HCEC 1CT (cell line): Measurements from ENCODE around the gene MCM10.
"Not testable (repeated sequence)": the region's sequence is repeated elsewhere in the genome, so short reads cannot be mapped to it uniquely, and the experiment has no call there.

Experiments used
- DNase-seq: peaks from one replicate; pipeline ENCODE4 v3.0.0-alpha.2; 2017

The MCM10 gene

DNA sequence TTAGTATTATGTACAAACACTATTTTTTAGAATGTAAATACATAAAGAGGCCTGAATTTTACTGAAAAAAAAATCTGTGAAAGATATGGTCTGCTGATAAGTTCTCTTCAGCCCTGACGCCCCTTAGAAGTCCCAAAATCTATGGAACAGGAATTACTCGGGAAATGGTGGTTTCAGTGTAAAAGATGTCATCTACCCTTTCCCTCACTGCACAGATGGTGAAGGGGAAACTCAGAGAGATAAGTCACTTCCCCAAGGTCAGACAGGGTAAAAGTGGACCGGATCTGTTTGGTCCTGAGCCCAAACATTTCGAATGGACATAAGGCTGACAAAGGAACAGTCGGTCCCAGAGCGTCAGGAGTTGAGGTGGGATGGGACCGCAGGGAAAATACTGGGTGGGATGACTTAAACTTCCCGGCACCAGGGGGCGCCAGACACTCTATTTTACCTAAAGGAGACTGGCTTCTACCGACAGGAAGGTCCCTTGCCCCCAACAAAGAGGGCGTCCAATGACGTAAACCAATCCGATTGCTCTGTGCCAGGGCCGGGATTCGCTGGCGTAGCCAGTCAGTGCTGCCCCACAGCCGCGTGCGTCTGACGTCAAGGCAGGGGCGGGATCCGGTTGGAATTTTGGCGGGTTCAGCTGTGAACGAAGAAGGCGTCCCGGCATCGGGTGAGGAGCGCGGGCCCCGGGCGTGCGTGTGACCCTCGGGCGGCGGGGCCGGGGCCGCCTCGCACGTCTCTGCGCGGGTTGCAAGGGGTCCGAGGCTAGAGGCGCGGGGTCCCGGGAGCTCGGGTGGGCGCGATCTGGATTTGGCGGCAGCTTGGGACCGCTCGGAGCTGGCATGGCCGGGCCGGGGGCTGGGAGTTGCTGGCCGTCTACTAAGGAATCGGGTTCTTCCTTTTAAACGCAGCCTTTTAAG lies at the start of gene MCM10:
MCM10 (plus strand) TSS at position 625 of the 923 bp plus-strand sequence. CDS start 2,645 bp downstream, outside the sequence.
- DNase-seq: peak; percentile 100

DNA sequence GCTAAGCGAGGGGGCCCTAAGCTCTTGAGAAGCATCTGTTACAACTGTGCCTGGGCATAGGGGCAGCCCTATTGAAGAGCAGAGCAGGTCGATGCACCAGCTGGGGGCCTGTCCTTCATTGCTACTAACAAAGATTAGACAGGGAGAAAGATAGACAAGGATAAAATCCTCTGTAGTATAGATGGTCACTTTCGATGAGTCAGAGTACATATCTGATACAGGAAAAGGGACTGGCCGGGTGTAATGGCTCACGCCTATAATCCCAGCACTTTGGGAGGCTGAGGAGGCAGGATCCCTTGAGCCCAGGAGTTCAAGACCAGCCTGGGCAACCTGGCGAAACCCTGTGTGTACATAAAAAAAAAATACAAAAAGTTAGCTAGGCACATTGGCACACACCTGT lies 47.8 kb upstream of the MCM10 start:
- DNase-seq: no peak

DNA sequence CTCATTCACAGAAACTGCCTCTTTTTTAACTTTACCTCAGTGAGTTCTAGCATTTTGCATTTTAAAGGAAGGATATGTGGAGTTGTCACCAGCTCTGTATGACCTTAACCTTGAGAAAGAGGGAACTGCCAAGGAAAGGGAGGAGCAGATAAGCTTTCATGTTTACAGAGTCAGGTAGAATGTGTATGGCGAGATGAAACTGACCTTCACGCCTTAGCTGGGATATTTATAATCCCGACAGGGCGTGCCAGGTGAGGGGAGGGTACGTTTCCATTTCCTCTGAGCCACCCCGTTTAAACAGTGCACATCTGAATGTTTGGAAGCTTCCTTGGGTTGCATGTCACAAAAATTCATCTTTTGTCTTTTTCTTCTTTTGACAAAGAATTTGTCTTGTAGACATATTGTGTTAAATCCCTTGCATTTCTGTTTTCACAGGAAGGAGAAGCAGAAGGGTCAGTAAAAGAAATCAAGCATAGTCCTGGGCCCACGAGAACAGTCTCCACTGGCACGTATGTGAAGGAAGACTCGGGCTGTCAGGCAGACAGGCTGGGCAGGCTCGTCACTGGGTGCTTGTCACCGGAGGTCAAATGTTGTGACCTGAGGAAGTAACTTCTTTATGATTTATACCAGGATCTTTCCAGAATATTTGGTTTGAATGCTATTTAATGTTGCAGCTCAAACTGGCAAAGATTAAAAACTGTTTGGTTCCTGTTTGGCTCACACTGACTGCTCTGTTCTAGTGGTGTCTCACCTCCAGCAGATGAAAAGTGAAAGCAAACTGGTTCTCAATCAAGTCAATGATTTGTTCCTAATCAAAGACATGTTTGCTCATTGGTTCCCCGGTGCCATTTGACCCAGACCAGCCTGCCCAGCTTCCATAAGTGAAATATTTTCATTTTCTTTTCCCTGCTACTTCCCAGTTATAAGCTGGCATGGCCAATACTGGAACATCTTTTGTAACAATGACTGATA lies 45.2 kb upstream of the MCM10 start:
- no peak for DNase-seq

- no peak for DNase-seq
Observed at GRCh38 chr10:13117841-13118783, 43.2 kb upstream of the MCM10 start.

GRCh38 chr10:13118784-13119410 lies 42.5 kb upstream of the MCM10 start:
- no peak for DNase-seq

DNA sequence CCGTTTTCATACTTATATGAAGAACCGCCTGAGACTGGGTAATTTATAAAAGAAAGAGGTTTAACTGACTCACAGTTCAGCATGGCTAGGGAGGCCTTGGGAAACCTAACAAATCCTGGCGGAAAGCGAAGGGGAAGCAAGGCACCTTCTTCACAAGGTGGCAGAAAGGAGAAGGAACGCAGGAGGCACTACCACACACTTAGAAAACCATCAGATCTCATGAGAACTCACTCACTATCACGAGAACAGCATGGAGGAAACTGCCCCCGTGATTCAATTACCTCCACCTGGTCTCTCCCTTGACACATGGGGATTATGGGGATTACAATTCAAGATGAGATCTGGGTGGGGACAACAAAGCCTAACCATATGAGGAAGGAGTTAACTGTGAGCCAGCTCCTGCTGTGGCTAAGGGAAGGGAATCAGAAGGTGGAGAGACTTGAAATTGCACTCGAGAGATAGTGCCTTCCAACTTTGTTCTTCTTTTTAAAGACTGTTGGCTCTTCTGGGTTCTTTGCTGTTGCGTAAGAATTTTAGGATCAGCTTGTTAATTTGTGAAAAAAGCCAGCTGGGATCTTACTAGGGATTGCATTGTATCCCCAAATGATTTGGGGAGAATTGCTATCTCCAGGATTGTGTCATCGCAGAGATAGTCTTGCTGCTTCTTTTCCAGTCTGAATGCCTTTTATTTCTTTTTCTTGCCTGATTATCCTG lies 40.4 kb upstream of the MCM10 start:
- DNase-seq: peak; percentile 30

DNA sequence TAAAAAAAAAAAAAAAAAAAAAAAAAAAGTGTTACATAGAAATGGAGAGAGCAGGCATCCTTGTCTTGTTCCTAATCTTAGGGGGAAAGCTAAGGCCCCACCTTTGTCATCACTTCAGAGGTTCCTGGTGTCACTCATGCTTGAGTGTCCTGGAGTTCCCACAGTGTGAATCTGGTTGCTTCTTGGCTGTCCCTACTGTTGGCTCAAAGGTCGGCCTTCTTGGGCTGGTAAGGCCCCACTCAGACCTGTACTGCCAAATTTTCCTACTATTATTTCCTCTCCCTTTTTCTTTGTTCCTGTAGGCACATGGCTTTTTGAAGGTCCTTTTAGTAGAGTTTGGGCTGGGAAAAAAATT lies 39.9 kb upstream of the MCM10 start:
- DNase-seq: no peak

- DNase-seq: no peak
Observed at GRCh38 chr10:13136651-13137050, 24.7 kb upstream of the MCM10 start.

DNA sequence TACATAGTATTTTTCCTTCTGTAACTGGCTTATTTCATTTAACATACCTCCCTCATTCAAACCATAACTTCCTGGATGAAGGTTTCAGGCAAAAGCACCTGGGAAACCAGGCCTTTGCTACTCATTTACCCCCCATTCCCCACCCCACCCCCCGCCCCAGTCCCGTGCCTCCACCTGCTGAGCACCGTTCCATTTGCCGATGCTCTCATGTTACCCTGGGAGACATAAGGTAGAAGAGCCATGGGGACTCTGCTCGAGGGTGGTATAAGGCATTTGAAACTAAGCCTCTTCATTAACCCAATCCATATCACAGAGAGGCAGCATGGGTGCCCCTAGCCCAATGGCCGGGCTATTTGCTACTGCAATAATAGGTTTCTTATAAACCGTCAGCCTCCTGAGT lies 22.2 kb upstream of the MCM10 start:
- DNase-seq: no peak

- no peak for DNase-seq
Observed at GRCh38 chr10:13139676-13140075, 21.7 kb upstream of the MCM10 start.

- DNase-seq: no peak
Observed at GRCh38 chr10:13140627-13141190, 20.6 kb upstream of the MCM10 start.

- DNase-seq: no peak
Observed at GRCh38 chr10:13143766-13144165, 17.6 kb upstream of the MCM10 start.

GRCh38 chr10:13144814-13145213 lies 16.5 kb upstream of the MCM10 start:
- DNase-seq: no peak

DNA sequence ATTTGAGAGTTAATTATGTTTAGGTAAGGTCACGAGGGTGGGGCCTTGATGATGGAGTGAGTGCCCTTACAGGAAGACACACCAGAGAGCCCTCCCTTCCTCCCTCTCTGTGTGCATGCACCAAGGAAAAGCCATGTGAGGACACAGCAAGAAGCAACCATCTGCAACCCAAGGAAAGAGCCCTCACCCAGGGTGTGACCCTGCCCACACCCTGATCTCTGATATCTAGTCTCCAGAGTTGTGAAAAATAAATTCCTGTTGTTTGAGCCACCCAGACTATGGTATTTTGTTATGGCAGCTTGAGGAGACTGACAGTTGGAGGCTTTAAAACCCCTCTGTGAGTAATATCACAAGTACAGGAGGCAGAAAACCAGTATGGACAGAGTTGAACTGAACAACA lies 15.0 kb upstream of the MCM10 start:
- DNase-seq: peak; percentile 4

DNA sequence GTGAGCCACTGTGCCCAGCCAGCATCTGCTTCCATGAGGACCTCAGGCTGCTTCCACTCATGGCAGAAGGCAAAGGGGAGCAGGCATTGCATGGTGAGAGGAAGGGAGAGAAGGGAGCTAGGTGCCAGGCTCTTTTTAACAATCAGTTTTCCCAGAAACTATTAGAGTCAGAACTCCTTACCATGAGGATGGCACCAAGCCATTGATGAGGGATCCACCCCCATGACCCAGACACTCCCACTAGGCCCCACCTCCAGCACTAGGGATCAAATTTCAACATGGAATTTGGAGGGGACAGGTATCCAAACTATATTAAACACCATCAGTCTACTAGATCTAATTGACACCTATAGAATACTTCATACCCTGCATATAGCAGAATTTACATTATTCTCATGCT lies 14.2 kb upstream of the MCM10 start:
- no peak for DNase-seq

- no peak for DNase-seq
Observed at GRCh38 chr10:13152296-13152695, 9.1 kb upstream of the MCM10 start.

DNA sequence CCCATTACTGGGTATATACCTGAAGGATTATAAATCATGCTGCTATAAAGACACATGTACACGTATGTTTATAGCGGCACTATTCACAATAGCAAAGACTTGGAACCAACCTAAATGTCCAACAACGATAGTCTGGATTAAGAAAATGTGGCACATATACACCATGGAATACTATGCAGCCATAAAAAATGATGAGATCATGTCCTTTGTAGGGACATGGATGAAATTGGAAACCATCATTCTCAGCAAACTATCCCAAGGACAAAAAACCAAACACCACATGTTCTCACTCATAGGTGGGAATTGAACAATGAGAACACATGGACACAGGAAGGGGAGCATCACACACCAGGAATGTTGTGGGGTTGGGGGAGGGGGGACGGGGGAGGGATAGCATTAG lies 5.5 kb upstream of the MCM10 start:
- not testable (repeated sequence) for DNase-seq

DNA sequence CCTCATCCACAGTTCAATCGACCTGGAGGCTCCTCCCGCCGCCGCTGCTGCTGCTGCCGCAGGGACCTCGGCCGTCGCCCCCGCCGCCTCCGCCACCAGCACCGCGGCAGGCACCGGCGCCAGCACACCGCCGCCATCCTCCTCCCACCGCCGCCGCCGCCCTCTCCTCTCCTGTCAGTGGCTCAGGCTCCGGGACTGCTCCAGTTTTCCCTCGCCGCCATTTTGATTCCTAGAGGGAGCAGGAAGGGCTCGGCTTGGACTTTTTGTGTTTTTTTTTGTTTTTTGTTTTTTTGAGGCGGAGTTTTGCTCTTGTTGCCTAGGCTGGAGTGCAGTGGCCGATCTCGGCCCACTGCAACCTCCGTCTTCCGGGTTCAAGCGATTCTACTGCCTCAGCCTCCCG lies 3.0 kb upstream of the MCM10 start:
- no peak for DNase-seq

- DNase-seq: no peak
Observed at GRCh38 chr10:13161857-13162271, 506 bp downstream of the MCM10 start.

DNA sequence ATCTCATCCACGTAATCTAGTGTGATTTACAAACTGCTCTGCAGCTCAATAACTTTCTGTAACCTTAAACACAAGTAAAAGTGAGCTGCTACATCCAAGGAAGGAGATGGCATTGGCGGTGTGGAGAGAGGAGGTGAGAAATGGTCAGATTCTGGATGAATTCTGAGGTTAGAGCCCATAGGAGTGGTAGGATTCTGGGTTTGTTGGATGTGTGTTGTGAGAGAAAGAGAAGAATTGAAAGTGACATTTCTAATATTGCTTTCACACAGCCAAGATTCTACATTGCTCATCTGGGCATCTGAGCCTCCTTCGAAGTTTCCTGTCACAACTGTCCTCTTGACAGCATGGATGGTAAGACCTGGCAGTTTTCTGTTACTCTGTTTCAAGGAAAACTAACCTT lies 2.5 kb downstream of the MCM10 start:
- no peak for DNase-seq

DNA sequence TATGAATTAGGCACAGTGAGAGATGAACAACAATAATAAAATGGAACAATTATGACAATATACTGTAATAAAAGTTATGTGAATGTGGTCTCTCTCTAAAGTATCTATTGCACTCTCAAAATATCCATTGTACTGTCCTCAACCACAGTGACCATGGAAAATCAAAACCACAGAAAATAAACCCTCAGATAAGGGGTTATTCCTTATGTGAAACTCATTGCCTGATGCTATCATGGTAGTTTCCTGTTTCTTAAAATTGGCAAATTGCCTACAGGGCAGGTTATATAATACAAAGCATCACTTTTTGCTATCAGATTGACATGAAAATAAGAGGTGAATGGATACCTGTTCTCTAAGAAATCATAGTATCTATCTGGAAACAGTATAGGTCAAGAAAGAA lies 3.8 kb downstream of the MCM10 start:
- no peak for DNase-seq
